ENCODE data around the gene TMC3.
"Not testable (repeated sequence)": the region's sequence is repeated elsewhere in the genome, so short reads cannot be mapped to it uniquely, and the experiment has no call there.

The TMC3 gene

GRCh38 chr15:81351651-81352050, 22.4 kb downstream of the TMC3 start:
- no peak overlapping the region for H3K4me3 ChIP-seq
- no peak for TF ChIP-seq Cebpa-rat (IDR thresholded peaks at IDR 0.05)
- no peaks in the 10 kb centered on the region for H4K20me1 ChIP-seq
- H3K4me1 ChIP-seq = no peaks in the 10 kb centered on the region
- H3K9ac ChIP-seq = no peak overlapping the region
- H3K36me3 ChIP-seq = no peaks in the 10 kb centered on the region
- no peak overlapping the region for H3K27ac ChIP-seq
- H3K27me3 ChIP-seq = no peaks in the 10 kb centered on the region
- no peak overlapping the region for H3K4me2 ChIP-seq
- H3K9me3 ChIP-seq = no peaks in the 10 kb centered on the region

GRCh38 chr15:81349271-81349670, 24.7 kb downstream of the TMC3 start:
- no peaks in the 10 kb centered on the region for H4K20me1 ChIP-seq
- no peak overlapping the region for H3K27ac ChIP-seq
- H3K9me3 ChIP-seq = no peaks in the 10 kb centered on the region
- H3K4me3 ChIP-seq = no peak overlapping the region
- H3K27me3 ChIP-seq = no peaks in the 10 kb centered on the region
- TF ChIP-seq Cebpa-rat (IDR thresholded peaks at IDR 0.05) = no peak
- no peaks in the 10 kb centered on the region for H3K4me1 ChIP-seq
- H3K4me2 ChIP-seq = no peak overlapping the region
- H3K9ac ChIP-seq = no peak overlapping the region
- no peaks in the 10 kb centered on the region for H3K36me3 ChIP-seq

DNA sequence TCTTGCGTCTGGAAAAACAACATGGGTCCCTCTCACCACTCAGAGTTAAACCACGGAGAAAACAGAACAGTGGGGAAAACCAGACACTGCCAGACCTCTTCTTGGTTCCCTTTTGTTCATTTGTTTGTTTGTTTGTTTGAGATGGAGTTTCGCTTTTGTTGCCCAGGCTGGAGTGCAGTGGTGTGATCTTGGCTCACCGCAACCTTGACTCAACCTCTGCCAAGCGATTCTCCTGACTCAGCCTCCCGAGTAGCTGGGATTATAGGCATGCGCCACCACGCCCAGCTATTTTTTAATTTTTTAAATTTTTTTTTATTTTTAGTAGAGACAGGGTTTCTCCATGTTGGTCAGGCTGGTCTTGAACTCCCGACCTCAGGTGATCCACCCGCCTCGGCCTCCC, 25.3 kb downstream of the TMC3 start:
- not testable (repeated sequence) for H3K27ac ChIP-seq, H3K36me3 ChIP-seq, H3K27me3 ChIP-seq, H3K4me3 ChIP-seq, H3K4me2 ChIP-seq, H4K20me1 ChIP-seq, H3K9me3 ChIP-seq, H3K9ac ChIP-seq, H3K4me1 ChIP-seq

DNA sequence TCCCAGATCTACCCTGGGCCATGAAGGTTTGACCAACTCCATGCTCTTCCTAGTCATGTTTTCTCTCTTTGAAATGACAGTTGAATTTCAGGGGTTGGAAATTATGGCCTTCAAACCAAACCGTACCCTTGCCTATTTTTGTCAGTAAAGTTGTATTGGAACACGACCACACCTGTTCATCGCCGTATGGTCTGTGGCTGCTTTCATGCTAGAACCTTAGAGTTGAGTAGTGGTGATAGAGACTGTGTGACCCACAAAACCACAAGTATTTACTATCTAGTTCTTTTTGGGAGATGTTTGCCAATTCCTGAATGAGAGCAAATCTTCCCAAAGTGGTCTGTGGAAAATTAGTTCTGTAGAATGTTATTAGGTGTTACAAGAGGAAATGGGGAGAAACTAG, 26.1 kb downstream of the TMC3 start:
- TF ChIP-seq Cebpa-rat (IDR thresholded peaks at IDR 0.05) = no peak
- Histone ChIP-seq H3K4me3 (no peak overlapping the region), H3K36me3 (no peaks in the 10 kb centered on the region), H3K27me3 (no peaks in the 10 kb centered on the region), H3K9ac (no peak overlapping the region), H3K27ac (no peak overlapping the region), H3K4me1 (no peaks in the 10 kb centered on the region), H3K9me3 (no peaks in the 10 kb centered on the region), H3K4me2 (no peak overlapping the region), H4K20me1 (no peaks in the 10 kb centered on the region)

GRCh38 chr15:81346611-81347010, 27.4 kb downstream of the TMC3 start:
- H4K20me1 ChIP-seq = no peaks in the 10 kb centered on the region
- H3K27me3 ChIP-seq = no peaks in the 10 kb centered on the region
- no peaks in the 10 kb centered on the region for H3K4me1 ChIP-seq
- H3K9ac ChIP-seq = no peak overlapping the region
- H3K36me3 ChIP-seq = no peaks in the 10 kb centered on the region
- TF ChIP-seq Cebpa-rat (IDR thresholded peaks at IDR 0.05) = no peak
- no peak overlapping the region for H3K27ac ChIP-seq
- no peaks in the 10 kb centered on the region for H3K9me3 ChIP-seq
- H3K4me2 ChIP-seq = no peak overlapping the region
- no peak overlapping the region for H3K4me3 ChIP-seq

DNA sequence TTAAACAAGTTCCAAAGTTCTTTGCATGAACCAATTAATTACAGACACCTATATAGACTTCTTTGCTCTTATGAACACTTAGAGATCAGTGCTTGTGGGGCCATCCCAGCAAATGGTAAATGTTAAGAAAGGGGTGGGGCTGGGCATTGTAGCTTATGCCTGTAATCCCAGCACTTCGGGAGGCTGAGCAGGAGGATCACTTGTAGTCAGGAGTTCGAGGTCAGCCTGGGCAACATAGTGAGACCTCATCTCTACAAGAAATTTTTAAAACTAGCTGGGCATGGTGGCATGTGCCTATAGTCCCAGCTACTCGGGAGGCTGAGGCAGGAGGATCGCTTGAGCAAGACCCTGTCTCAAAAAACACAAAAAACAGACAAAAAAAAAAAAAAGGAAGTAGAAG, 30.6 kb downstream of the TMC3 start:
- H3K4me2 ChIP-seq = no peak overlapping the region
- no peaks in the 10 kb centered on the region for H3K4me1 ChIP-seq
- no peak overlapping the region for H3K9ac ChIP-seq
- no peaks in the 10 kb centered on the region for H3K9me3 ChIP-seq
- no peak overlapping the region for H3K4me3 ChIP-seq
- no peak overlapping the region for H3K27ac ChIP-seq
- no peak for TF ChIP-seq Cebpa-rat (IDR thresholded peaks at IDR 0.05)
- no peaks in the 10 kb centered on the region for H3K27me3 ChIP-seq
- no peaks in the 10 kb centered on the region for H4K20me1 ChIP-seq
- no peaks in the 10 kb centered on the region for H3K36me3 ChIP-seq

DNA sequence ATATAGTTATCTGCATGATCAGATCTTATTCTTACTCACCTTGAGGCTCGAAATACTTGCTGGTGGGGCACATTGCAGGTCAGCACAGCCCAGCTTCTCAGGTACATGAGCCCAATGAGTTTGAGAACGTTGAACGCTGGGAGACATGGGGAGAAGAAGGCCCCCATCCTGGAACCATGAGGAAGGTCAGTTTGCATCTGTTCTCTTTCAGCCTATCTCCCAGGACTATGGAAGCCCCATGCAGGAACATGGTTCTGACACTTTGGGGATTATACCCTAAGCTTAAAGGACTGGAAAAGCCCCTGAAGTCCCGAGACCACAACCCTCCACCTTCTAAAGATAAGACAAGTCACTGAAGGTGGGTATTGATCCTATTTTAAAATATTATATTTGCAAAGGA, 32.7 kb downstream of the TMC3 start:
- Histone ChIP-seq H3K36me3 (no peaks in the 10 kb centered on the region), H3K27ac (no peak overlapping the region), H4K20me1 (no peaks in the 10 kb centered on the region), H3K9me3 (no peaks in the 10 kb centered on the region), H3K9ac (no peak overlapping the region), H3K4me2 (no peak overlapping the region), H3K27me3 (no peaks in the 10 kb centered on the region), H3K4me3 (no peak overlapping the region), H3K4me1 (no peaks in the 10 kb centered on the region)
- TF ChIP-seq Cebpa-rat (IDR thresholded peaks at IDR 0.05) = no peak

DNA sequence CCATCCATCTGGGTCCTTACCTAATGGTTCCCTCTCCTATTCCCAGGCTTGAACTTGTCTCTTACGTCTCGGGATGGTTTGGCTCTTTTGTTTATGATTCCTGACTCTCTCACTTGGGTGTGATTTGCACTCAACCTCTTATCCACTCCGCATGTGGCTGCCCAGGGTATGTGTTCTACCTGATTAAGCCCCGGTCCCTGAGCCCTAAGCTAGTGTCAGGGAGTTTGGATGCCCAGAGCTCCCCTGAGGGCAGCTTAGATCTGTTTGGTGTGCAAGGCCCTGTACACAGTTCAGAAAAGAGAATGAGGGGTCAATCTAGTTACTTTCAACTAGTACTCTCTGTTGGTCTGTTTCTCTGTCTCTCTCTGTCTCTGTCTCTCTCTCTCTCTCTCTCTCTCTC, 34.2 kb downstream of the TMC3 start:
- Histone ChIP-seq H3K4me2 (no peak overlapping the region), H3K36me3 (no peaks in the 10 kb centered on the region), H3K4me1 (no peaks in the 10 kb centered on the region), H3K9ac (no peak overlapping the region), H3K9me3 (no peaks in the 10 kb centered on the region), H3K27me3 (no peaks in the 10 kb centered on the region), H3K27ac (no peak overlapping the region), H3K4me3 (no peak overlapping the region), H4K20me1 (no peaks in the 10 kb centered on the region)
- no peak for TF ChIP-seq Cebpa-rat (IDR thresholded peaks at IDR 0.05)

DNA sequence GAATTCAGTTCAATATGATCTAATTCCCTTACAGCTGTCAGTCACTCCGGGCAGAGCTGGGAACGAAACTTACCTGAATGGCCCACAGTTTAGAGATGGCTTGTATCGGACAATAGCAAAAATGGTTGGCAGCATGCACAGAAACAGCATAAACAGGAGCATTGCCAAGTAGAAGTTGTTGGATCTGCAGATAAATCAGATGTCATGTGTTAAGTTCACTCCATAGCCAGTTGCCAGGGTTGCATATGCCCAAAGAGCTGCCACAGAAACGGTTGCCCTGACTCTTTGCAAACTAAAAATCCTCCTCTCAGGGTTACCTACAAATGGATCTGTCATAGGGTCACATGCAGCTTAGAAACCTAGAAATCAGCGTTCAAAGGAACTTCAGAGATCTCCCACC, 34.7 kb downstream of the TMC3 start:
- Histone ChIP-seq H3K36me3 (no peaks in the 10 kb centered on the region), H4K20me1 (no peaks in the 10 kb centered on the region), H3K4me1 (no peaks in the 10 kb centered on the region), H3K27me3 (no peaks in the 10 kb centered on the region), H3K9ac (no peak overlapping the region), H3K4me2 (no peak overlapping the region), H3K9me3 (no peaks in the 10 kb centered on the region), H3K27ac (no peak overlapping the region), H3K4me3 (no peak overlapping the region)
- TF ChIP-seq Cebpa-rat (IDR thresholded peaks at IDR 0.05) = no peak

- Histone ChIP-seq H3K36me3 (no peaks in the 10 kb centered on the region), H3K27ac (no peak overlapping the region), H3K4me2 (no peak overlapping the region), H3K27me3 (no peaks in the 10 kb centered on the region), H3K4me1 (no peaks in the 10 kb centered on the region), H3K4me3 (no peak overlapping the region), H3K9ac (no peak overlapping the region), H4K20me1 (no peaks in the 10 kb centered on the region), H3K9me3 (no peaks in the 10 kb centered on the region)
- TF ChIP-seq Cebpa-rat (IDR thresholded peaks at IDR 0.05) = no peak
Observed at GRCh38 chr15:81338170-81339007, 35.6 kb downstream of the TMC3 start.

DNA sequence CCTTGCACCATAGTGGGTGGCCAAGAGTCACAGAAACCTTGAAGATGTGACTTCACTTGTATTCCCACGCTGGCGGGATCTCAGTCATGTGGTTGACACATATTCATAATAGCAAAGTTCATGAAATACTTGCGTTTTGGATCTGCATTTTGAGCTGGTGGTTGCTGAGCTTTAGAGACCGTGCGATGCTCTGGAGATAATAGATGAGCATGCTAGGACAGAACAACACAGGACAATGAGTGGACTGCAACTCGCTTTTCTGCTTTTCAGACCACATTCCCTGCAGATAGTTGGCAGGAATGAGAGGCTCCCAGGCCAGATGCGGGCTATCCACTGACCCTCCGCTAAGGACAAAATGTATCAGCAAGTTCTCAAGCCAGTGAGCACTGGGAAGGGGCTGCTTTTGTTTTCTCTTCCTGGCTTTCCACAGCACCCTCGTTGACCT, 36.3 kb downstream of the TMC3 start:
- no peaks in the 10 kb centered on the region for H4K20me1 ChIP-seq
- H3K36me3 ChIP-seq = no peaks in the 10 kb centered on the region
- no peaks in the 10 kb centered on the region for H3K4me1 ChIP-seq
- no peak for TF ChIP-seq Cebpa-rat (IDR thresholded peaks at IDR 0.05)
- H3K9me3 ChIP-seq = no peaks in the 10 kb centered on the region
- no peak overlapping the region for H3K4me3 ChIP-seq
- no peak overlapping the region for H3K4me2 ChIP-seq
- no peak overlapping the region for H3K9ac ChIP-seq
- no peaks in the 10 kb centered on the region for H3K27me3 ChIP-seq
- no peak overlapping the region for H3K27ac ChIP-seq
